ENCODE measurements around the gene ANKMY1.

Gene ANKMY1

GRCh38 chr2:240578488-240578887 is 20.7 kb upstream of the ANKMY1 start:
- DNase-seq, result no peak

DNA sequence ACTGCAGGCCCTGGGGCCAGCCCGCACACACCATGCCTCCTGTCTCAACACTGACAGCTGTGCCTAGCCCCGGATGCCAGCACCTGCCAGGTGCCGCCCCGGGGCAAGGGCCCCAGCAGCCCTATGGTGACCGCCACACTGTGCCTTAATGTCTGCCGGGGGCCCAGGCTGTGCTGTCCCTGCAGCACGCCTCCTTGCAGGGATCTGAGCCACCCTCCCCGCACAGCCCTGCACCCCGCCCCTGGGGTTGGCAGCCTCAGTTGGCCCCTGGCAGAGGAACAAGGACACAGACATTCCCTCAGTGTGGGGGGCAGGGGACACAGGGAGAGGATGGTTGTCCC is 20.3 kb upstream of the ANKMY1 start:
- DNase-seq, result no peak

DNA sequence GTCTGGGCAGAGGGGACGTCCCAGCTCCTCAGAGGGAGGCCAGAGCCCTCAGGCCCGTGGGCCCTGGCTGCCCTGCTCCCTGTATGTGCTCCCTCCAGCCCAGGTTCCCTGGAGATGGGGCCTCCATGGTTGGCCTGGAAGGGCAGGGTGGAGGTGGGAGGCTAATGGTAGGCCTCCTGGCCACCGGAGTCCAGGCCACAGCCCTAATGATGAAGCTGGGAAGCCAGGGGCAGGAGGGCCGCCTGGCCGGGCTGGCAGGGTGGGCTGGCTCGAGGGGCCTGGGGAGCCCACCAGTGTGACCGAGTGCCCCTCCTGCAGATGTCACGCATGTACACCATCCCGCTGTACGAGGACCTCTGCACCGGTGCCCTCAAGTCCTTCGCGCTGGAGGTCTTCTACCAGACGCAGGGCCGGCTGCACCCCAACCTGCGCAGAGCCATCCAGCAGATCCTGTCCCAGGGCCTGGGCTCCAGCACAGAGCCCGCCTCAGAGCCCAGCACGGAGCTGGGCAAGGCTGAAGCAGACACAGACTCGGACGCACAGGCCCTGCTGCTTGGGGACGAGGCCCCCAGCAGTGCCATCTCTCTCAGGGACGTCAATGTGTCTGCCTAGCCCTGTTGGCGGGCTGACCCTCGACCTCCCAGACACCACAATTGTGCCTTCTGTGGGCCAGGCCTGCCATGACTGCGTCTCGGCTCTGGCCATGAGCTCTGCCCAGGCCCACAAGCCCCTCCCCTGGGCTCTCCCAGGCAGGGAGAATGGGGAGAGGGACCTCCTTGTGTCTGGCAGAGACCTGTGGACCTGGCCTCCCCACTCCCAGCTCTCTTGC is 19.7 kb upstream of the ANKMY1 start:
- no peak for DNase-seq

DNA sequence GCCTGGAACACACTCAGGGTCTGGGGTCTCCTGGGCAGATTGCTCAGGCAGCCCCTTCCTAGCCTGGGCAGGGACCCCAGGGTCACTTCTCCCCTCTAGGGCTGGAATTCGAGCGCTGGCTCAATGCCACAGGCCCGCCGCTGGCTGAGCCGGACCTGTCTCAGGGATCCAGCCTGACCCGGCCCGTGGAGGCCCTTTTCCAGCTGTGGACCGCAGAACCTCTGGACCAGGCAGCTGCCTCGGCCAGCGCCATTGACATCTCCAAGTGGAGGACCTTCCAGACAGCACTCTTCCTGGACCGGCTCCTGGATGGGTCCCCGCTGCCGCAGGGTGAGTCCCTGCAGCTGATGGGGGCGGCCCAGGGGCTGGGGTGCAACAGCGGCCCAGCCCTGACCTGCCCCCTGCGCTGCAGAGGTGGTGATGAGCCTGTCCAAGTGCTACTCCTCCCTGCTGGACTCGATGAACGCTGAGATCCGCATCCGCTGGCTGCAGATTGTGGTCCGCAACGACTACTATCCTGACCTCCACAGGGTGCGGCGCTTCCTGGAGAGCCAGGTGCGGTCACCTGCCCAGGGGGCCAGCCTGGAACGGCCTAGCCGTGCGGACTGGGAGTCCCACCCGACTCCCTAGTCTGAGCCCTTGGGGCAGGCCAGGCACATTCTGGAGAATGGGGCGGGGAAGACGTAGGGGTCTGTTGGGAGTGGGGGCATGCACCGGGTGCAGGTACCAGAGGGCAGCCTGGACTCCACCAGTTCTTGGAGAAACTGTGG is 18.8 kb upstream of the ANKMY1 start:
- no peak for DNase-seq

DNA sequence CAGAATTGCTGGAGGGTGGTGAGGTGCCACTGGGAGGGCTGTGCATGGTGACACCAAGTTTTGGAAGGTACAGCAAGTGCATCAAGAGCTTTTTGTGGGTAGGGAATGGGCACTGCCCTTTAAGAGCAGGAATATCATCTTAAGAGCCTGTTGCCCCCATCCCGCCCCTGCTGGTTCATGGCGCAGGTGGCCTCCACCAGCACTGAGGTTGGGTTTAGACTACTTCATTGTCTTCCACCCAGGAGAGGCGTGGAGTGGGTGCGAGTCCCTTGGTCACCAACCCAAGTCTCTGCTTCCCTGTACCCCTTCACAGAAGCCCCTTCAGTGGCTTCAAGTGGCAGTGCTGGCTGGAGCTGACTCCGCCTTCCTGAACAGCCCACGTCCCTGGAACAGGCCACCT is 18.2 kb upstream of the ANKMY1 start:
- DNase-seq, result no peak

- DNase-seq, result no peak
Measured at GRCh38 chr2:240575101-240575965, 17.5 kb upstream of the ANKMY1 start.

DNA sequence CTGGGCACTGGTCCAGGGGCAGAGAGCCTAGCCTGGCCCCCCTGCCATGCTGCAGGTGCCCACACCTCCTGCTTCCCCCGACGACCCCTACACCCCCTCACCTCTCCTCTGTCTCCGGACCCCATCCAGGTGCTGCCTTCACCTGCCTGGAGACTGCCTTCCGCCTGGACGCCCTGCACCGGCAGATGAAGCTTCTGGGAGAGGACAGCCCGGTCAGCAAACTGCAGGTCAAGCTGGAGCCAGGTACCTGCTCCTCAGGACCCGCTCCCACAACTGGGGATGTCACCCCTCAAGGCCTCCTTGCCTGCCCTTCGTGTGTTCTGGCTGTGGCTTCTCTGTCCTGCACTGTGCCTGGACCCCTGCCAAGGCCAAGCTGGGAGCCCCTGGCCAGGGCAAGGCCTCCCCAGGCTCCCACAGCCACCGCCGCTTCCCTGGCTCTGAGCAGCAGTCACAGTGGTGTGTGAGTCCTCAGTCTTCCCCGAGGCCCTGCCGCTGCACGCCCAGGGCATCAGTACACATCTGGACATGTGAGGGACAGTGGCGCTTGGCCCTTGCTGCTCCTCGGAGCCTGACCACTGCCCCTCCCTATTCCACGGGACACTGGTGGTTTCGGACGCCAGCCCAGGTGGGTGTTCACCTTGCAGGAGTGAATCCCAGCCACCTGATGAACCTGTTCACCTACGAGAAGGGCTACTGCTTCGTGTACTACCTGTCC is 16.8 kb upstream of the ANKMY1 start:
- DNase-seq, result no peak

DNA sequence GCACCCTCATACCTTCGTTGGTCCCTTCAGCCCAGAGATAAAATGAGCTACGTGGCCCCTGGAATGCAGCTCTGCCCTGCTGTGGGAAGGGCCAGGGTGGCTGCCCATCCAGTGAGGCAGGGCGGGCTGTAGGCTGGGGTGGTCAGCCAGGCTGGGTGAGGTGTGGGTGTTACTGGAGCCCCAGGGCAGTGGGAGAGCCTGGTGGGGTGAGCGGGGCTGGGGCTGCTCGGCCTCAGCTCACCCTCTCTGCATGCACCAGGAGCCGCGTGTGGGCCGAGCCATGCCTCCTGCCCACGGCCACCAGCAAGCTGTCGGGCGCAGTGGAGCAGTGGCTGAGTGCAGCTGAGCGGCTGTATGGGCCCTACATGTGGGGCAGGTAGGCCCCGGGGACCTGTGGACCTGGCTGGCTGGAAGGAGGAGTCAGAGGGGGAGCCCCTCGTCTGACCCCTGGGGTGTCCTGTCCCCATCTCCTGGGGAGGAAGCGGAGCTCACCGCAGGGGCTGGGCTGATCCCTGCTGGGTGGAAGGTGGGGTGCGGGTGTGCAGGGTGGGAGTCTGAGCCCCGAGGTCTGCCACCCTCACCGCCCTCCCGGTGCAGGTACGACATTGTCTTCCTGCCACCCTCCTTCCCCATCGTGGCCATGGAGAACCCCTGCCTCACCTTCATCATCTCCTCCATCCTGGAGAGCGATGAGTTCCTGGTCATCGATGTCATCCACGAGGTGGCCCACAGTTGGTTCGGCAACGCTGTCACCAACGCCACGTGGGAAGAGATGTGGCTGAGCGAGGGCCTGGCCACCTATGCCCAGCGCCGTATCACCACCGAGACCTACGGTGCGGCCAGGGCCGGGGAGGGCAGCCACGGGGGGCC is 16.0 kb upstream of the ANKMY1 start:
- DNase-seq, result no peak

DNA sequence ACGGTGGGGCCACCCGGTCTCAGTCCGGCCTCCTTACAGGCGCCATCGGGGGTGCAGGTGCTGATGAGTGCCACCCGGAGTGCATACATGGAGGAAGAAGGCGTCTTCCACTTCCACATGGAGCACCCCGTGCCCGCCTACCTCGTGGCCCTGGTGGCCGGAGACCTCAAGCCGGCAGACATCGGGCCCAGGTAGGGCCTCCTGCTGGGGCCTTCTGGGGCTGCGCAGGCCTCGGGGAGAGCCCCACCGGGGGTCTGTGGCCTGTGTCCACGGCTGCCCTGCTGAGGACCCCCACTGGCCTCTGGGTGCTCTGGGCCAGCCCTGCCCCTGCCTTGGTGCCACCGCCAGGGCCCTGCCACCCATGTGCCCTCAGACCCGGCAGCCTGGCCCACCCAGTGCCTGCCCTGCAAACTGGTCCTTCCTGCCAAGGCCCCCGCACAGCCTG is 15.3 kb upstream of the ANKMY1 start:
- no peak for DNase-seq

- no peak for DNase-seq
Measured at GRCh38 chr2:240572141-240573031, 14.6 kb upstream of the ANKMY1 start.

DNA sequence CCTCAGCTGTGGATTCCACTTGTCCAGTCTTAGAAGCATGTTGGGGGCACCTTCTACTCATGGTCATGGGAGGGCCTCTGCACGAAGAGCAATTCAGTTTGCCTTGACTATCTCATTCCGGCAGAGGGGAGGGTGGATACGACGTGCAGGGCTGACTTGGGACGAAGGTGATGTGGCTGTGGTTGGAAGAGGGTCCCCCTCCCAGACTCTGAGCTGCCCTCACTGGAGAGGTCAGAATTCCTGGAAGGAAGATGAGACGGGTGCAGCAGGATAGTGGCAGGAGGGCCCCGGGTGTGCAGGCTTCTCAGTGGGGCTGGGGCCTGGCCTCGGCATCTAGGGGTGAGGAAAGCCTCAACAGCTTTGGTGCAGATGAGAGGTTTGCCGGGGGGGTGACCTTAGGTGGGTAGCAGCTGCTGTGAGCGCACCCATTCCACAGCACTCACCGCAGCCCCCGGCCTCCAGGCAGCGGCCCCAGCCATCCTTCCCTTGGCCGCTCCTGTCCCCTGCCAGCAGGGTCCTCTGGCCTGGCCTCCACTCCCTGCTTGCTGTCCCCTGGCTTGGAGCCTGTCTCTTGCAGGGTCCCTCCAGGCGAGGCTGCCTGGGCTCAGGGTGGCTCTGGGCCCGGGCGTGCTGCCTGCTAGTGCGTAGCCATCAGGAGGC is 13.7 kb upstream of the ANKMY1 start:
- no peak for DNase-seq

DNA sequence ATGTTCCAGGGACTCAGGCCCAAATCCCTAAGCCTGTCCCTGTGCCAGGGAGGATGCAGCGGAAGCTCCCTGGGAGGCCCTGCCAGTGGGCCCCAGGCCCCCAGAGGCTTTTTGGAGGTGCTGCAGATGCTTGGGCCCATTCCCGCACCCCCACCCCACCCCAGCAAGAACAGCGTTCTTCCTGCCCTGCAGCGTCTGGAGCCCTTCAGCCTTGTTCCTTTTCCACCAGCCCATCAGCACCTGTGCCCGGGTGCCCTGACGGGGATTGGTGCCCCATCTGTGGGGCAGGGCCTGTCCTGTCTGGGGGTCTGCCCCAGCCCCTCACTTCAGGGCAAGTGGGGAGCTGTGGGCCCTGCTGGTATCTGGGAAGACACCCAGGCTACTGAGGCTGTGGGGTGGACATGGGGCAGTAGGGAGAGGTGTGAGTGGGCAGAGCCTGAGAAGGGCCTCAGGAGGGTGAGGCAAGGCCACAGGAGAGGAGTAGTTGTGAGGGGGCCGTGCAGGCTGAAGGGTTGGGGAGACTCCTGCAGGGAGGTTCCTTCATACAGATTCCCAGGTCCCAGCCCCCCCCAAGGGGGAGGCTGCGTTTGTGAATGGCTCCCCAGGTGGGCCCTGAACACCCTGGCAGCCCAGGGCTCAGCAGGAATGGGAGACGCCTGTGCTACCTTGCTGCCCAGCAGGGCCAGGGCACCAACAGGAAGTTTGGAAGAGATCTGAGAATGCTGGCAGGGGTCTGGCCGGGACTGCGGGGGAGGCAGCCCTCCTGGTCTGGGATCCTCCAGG is 12.9 kb upstream of the ANKMY1 start:
- no peak for DNase-seq

GRCh38 chr2:240569998-240570530 is 12.3 kb upstream of the ANKMY1 start:
- DNase-seq, result no peak

DNA sequence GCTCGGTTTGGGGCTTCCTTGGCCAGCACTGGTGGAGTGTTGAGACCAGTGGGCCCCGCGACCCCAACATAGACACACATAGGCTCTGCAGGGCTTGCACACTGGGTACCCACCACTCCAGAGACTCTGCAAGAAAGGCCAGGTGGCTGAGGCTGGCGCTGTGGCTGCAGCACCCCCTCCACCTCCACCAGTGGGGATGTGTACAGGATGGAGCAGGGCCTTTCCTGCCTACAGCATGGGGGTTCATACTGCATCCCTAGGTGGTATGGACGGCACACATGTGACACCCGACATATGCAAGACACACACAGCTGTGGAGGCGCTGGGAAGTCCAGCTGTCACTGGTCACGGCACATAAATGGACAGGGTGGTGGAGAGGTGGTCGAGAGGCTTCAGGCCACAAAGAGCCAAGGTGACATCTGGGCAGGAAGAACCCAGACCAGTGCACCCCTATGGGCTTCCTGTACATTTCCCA is 11.8 kb upstream of the ANKMY1 start:
- no peak for DNase-seq

- peak; percentile 72 for DNase-seq
Measured at GRCh38 chr2:240568678-240569522, 11.1 kb upstream of the ANKMY1 start.

- peak; percentile 68 for DNase-seq
Measured at GRCh38 chr2:240567872-240568677, 10.3 kb upstream of the ANKMY1 start, which contains the start of gene RNPEPL1. Gene RNPEPL1, plus strand, starts transcription at chr2:240568484. Its CDS starts 103 bp downstream, at chr2:240568587.

All from NCI-H69 (cell line).